Stimulated activated CD4-positive, alpha-beta T cell treated with anti-CD3 and anti-CD28 coated beads, Interleukin-4, amount 100 ng/mL, for 24 hours (primary cell): Measurements from ENCODE around the gene MED12L.

ENCODE experiments used
- DNase-seq: peaks from one replicate; pipeline ENCODE4 v3.0.0-alpha.2; 2020

MED12L gene

DNA sequence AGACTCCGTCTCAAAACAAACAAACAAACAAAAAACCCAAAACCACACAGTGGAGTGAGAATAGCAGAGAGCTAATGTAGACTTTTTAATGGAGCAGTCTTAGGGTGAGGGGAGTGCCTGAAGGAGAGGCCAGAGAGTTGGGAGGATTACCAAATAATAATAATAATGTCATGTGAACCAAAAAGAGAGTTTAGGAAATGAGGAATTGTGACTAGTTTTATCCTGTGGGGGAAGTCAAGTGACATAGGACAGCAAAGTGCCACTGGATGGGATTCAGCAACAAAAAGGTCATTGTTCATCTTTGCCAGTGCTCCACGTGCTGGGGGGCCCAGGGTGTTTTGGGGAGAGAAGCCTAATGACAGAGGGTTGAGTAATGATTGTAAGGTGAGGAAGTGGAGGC is 218.3 kb downstream of the MED12L start:
- DNase-seq = no peak

DNA sequence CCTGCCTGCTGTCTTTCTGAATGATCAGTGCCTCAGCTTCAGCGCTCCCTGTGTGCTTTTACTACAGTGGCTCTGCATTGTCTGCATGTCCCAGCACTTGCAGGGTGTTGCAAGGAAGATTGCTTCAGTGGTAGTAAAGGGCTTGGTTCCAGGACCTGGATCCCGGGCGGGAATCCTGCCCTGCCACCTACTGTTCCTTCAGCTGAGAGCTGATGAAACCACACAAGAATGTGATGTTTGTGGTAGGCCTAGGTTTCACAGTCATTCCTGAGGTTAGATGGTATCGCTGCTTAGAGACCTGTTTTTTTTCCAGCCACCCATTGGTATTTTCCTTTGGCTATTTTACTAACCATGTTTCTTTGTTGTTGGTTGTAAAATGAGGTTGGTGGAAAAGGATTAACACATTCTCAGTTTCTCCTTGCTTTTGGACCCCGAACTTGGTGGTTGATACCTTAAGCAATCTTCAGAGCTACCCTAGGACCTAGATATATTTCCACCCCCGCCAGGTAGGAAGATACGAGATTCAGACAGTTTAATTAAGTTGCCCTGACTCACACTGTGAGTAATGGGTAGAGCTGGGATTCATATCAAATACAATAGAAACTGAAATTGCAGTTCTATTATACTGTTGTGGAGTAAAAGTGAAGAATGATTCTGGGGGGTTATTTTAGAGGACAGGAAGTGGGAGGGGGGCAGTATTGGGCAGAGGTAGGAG is 219.8 kb downstream of the MED12L start:
- peak; percentile 55 for DNase-seq

DNA sequence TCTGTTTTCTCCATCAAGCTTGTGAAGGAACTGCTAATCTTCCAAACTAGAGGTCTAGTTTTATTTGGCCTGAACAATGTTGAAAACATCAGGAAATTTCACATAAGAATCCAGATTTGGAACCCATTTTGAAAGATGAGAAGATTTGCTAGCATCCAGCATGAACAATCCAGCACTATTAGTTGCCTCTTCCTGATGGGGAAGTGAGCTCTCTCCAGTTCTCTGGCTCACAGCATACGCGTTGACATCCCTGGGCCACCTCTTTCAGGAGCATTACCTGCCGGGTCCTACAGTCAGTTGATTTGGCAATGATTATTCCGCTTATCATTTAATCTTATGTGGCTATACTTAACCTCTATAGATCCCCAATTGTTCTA is 220.3 kb downstream of the MED12L start:
- no peak for DNase-seq

DNA sequence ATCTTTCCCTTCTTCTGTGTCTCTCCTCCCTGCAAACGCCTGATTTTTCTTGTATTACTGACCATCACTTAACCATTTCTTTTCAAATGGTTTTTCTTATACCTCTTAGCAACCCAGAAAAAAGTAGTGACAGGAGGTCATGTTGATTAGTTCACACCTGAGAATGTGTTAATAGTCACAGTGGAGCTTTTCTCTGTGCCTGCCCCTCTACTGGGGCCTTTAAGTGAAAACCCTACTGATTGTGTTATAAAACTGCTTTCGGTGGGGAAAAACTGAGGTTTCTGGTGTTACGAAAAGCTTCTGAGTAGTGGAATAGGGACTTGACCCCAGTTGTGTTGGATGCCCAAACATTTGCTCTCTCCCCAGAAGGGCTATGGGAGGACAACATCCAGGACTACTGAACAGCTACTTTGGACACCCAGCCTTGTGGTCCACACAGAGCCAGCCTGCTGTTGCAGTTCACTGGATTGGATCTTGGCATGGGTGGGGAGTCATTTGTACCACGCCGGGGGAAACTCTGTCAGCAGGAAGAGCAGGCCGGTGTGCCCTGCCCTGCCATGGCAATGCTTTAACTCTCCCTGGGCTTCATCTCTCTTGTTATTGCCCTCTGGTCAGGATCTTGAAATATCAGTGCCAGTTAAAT is 220.8 kb downstream of the MED12L start:
- no peak for DNase-seq

DNA sequence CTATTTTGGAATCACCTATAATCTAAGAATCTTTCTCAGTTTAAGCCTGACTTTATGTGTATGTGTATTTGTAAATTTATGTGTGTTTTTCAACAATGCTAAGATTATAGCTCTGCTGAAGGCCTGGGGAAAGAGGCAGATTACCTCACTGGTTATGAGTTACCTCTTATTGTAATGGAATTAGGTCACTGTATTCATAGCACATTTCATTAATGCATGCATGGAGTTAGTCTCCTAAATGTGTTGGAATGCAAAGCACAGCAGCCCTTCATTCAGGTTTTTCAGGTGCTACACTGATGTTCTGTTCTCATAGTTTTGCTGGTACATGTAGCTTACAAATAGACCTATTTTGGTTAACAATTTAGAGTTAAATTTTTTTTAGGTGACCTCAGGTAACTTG is 221.7 kb downstream of the MED12L start:
- no peak for DNase-seq

DNA sequence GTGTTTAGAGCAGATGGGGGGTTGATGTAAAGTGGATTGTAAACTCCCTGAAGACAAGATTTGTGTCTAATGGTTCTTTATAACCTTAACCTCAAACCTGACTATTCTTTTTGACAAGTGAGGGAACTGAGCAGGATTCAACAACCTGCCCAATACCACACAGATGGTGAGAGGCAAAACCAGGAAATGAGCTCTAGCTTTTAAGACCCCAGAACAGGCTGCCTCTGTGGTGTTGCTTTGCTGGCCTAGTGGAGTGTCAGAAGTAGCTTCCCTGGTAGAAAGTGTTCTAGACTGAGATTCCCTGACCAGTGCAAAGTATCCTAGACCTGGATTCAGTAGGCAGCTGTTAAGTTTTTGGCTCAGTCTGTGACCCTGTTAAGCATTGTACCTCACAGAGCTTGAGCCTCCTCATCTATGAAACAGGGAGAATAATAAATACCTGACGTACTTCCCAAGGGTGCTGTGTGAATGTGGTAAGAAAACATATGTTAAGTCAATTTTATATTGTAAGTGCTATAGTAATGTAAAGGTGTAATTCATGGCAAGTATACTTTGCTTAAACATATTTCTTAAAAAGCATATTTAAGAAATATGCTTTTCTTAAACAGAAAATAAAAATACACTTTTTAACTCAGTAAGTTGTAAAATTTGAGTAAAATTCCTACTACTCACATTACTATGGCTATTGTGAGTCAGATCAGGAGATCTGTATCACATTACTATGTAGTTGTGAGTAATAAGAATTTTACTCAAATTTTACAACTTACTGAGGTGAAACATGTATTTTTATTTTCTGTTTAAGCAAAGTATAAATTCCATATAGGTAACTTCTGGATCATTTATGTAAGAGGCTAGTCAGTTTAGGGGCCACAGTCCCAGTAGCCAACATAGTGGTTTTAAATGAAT is 222.4 kb downstream of the MED12L start:
- DNase-seq = no peak

DNA sequence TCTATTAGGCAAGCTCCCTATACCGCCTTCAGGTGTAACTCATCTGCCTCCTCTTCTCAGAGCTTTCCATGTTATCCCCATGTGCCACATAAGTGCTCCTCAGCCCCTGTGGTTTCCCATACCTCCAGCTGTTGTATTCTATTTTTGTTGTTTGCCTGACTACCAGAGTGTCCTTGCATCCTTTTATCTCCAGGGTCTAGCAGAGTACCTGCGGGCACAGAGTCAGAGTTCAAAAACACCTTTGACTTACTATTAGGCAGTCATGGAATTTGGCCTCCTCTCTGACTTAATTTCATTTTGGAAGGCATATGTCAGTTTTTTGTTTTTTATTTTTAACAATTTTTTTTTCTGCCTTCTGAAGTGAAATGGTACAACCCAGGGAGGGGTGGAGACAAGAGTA is 224.1 kb downstream of the MED12L start:
- DNase-seq = no peak

DNA sequence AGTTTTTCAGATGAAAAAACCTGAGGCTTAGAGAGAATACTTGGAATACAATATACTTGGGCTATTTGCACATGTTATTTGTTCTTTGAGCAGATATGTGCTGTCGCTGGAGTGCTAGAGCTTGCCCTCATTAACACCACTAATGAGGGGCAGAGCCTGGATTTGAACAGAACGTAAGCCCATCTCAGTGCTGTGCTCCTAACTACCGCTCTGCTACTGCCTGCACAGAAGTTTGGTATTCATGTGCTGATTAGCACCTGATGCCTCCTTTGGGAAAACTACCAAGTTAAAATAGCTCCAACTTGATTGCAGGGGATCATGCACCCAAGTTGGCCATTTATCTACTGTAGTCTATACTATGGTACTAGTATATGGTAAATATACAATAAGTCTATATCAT is 227.5 kb downstream of the MED12L start:
- DNase-seq = no peak

DNA sequence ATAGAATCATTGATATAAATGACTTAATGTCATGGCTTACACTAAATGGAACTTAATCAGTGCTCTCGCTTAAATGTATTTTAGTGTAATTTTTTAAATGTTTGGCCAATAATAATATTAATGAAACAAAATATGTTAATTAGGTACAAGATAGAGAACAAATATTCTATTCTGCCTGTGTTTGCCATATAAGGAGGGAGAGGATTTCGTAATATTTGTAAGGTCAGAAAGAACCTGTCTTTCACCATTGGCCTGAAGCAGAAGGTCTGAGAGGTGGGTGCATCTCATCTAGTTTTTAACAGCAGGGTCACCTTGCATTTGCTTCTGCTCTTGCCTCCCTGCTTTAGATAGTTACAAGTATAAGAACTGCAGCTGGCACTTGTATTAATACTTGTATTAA is 228.7 kb downstream of the MED12L start:
- DNase-seq = no peak

DNA sequence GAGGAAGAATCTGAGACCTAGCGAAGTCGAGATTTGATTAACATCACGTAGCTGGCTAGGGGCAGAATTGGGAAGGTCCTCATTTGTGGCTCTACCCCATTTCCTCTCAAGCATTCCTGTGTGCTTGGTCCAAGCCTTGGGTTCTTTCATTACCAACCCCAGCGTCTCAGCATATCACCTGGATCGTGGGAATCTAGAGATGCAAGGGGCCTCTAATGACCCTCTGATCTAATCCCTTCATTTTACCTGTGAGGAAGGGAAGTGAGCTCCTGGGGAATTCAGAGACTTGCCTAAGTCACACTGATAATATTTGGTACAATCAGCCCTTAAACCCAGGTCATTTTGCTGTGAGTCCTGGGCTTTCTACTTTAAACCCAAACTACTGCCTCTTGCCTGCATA is 229.1 kb downstream of the MED12L start:
- no peak for DNase-seq

DNA sequence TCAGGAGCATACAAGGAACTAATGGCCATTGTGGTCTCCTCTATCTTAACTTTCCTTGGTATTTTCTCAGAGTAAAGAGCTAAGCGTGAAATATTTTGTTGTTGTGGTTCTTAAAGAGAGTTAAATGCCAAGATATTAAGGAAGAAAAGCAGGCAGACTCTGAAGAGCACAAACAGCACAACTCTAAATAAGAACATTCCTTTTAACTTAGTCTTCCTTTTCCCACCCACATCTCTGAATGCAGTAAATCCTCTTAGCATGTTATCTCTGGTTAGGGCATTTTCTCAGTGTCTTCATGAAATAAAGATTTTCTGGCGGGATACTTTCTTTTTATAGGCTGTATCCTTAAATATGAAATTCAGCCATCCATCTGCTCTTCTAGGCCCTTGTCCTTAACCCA is 229.7 kb downstream of the MED12L start:
- no peak for DNase-seq

DNA sequence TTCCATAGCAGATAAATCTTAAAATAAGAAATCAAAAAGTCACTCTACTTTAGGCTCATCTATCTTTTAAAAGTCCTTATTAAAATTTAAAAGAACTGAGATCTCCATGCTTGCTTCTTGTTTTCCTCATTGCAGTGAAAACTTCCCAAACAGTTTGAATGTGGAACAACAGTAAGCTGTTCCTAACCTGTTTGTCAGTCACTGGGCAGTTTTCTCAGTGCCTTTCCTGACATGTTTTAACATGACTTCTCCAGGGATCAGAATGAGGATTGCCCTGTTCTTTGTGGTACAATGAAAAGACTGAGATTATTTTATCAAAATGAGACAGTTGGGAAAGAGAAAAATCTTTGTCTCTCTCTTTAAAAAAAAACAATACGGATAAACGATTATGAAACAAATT is 230.4 kb downstream of the MED12L start:
- no peak for DNase-seq

DNA sequence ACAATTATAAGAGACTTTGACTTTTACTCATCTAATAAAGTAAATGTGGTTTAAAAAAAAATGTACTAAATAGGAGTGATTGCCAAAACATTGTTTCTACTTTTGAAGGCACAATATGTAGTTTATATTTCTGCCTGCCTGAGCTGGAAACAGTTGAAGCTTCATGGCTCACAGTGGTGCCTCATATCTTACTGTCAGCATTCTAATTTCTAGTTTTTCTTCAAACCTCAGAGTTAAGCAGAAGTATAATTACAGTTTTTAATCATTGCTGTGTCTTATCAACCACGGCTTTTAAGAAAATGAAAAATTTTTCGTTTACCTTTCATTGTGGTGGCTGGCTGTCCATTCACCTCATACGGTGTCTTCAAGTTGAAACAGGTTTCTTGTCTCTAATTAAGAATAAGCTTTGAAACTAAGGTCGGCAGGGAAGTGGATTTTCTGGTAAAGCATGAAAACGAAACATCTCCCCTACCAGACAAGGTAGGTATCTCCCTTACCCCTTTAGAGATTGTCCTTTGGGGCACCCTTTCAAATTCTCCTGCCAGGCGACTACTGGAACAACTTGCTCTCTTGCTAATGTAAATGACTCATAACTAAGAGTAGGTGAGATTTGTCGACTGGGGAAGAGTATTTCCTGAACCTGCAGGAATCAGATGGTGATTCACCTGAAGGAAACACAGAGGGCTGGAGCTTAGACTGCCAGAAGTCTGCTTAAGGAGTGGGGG is 231.0 kb downstream of the MED12L start, which contains the start of gene GPR87:
Gene GPR87, minus strand, starts transcription at position 554 of the 725 bp plus-strand sequence. CDS start 16,720 bp downstream, outside the sequence.
- DNase-seq = peak; percentile 43

DNA sequence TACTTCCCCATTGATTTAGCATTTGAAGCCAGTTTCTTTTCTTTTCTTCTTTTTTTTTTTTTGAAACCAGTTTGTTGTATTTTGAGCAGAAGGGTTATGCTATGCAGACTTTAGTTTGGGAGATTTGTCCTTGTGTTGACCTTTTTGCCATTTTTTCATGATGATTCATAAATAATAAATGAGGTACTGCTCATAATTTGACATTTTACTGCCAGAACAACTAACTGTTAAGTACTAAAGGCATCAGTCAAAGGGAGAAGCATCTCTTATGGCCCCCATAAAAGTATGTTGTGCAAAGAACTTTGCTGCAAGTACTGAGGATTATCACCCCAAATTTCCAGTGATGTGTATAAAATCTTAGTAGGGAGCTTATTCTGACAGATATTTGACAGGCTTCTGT is 232.8 kb downstream of the MED12L start:
- DNase-seq = no peak

DNA sequence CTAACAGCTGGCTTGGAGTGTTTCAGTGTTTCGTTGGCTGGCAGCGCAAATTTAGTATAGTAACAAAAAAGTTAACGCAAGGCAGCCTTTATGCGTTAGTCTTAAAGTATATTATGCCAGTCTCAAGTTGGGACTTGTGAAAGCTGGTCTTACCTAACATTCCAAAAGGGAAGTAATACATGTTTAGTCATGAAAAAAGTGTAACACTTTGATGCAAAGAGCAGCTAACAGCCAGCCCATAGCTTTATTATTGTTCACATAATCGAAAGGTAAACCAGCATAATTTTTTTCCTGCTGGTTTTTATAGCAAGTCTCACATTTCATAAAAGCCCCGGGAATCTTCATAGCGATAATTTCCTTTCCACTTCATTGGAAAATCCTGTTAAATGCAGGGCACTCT is 233.5 kb downstream of the MED12L start:
- DNase-seq = no peak

DNA sequence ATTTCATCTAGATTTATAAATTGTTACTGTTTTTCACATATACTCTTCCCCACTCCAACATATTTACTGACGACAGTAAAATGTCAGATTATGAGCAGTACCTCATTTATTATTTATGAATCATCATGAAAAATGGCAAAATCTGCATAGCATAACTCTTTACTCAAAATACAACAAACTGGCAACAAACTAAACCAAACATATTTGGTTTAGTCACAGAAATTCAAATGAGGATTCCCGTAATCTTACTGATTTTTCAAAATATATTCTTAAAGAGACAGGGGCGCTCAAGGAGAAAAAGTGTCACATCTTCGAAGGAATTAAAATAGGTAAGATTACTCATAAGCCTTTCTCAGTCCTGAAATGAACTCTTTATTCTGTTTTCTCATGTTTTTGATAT is 234.2 kb downstream of the MED12L start:
- no peak for DNase-seq

DNA sequence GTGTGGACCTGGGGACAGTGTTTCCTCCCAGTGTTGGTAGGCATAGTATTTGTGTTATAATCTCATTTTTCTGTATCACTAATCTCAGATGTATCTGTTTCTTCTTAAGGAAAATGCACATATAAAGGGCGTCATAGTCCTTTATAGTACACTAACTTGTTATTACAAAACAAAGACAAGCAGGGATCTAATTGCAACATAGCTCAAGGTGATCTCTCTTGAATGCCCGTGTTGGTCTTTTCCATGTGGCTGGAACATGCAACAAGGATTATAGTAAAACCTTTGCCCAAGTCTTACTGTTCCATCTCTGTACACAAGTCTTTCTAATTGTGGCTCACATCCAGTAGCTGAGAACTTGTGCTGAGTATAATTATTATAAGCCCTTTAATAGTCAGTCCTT is 234.7 kb downstream of the MED12L start:
- no peak for DNase-seq

DNA sequence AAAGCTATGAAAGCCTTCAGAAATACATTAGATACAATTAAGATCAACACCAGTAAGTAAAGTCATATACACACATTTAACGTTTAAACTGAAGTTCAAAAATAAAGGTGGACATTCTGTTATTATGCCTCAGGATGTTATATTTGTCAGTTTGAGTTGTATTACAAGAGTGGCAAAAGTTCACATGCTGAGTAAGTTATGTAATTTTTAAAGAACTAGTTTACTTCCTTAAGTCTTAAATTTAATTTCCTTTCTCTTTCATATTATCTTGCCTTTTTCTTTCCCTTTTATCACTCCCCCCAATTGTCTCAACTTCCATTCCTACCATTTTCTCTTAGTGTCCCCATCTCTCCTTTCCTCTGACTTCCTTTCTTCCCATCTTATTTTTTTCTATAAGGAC is 236.1 kb downstream of the MED12L start:
- DNase-seq = no peak

DNA sequence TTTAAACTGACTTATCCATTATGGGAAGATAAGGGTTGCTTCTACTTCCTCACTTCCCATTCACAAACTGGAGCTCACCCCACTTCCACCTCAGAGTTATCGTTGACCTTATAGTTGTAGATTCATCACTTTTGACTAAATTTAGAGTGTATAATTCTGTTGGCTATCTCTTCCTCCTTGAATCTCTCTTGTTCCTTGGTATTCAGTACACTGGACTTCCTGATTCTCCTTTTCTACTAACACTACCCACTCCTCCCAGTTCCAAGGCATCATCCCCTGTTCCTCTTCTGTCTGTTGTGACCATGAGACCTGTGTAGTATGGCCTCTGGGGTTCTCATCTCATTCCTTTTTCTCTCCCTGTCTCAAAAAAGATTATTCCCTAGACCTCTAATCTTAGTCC is 237.0 kb downstream of the MED12L start:
- DNase-seq = no peak

DNA sequence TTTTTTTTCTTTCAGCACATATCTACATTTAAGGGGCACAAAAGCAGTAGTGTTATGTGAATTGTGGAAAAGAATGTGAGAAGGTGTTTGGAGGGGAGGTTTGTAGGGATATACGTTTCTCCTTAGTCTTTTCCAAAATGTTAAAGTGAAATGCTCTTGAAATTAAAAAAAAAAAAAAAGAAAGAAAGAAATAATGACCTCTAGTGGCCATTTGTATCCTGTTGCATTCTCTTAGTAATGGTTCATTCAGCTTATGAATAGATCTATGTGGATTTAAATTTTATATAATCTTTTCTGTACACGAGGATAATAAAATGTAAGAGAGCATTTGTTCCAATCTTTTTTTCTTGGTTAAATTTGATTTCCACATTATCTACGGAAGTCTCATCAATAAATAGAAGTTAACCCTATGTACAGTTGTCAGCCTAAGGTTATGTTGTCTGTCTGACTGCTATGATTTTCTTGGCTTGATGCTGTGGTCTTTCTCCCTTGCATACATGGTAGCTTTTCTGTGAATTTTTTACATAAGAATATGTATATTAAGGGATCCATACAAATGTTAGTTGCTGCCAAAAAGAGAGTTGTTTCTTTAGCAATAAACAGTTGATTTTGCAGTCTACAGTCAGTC is 242.2 kb downstream of the MED12L start:
- no peak for DNase-seq

DNA sequence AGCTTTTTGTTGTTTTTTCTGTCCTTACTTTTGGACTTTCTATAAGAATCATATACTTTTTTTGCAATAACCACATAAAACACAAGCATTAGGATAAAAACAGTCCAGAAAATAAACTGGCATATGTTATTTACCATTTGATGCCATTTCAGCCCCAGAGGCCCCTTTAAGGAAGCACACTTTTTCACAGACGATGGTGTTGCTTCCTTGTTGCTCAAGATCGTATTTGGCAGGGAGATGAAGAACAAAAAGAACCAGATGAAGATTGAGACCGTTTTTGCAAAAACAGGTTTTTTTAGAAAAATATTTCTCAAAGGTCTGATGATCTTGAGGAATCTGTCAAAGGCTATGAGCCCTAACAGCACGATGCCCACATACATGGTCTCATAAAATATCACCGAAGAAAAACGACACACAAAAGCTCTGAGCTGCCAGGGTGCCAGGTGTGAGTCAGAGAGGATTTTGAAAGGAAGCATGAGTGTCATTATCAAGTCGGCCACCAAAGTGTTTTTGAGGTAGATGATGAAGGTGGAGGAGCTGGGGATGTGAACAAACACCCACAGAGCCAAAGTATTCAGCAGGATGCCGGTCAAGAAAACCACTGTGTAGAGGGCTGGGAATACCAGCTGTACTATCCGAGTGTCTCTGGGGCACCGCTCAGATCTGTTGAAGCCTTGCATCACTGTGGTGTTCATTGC is 243.0 kb downstream of the MED12L start:
- DNase-seq = peak; percentile 22

DNA sequence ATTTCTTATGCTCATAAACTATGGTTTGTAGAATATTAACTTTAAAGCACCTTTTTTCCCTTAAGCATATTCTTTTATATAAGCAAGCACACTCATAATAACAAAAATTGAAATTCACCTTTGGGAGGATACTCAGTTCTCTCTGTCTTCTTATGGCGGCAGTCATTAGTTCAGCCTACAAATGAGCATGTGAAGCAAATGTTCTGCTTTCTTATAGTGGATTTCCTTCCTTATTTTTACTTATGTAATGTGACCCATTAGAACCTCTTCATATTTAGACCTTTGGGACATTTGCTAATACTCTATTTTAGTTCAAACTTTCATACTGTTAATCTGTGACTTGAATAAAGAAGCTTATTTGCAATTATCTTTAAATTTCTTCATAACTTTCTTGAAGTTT is 243.9 kb downstream of the MED12L start, which contains the start of gene P2RY13:
Gene P2RY13, minus strand, starts transcription at position 187 of the 400 bp plus-strand sequence. Its CDS starts 21 bp downstream, at position 166.
- DNase-seq = no peak
